ENCODE data around the gene ELOVL5.

DNA sequence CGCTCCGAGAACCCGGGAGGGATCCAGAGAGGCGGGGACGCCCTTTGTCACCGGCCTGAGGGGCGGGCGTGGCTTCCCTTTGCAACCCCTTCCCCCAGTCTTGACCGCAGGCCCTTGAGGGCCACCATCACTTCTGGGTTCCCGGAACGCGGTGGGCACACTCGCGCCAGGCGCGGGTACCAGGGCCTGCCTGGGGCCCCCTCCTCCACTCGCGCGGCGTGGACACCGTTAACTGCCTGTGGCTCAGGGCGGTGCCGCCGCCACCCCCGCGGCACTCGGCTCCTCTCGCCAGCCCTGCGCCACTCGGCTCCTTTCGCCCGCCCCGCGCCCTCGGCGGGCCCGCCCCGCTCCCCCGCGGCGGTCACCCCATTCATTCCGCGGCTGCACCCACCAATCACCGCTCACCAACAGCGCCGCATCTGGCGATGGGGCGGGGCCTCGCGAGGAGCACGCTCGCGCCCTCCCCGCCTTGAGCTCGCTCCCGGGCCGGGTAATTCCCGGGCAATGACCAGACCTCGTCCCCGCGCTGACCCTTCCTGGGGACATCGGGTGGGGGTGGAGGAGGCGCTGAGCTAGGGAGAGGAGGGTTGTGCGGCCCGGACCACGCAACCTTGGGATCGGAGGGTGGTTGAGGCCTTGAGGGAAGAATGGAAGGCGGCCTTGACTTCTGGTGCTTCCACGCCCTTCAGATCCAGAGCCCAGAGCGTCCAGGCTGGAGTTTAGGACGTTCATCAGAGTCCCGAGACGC is 10.5 kb upstream of the ELOVL5 start:
- TF ChIP-seq, protein P1, sequence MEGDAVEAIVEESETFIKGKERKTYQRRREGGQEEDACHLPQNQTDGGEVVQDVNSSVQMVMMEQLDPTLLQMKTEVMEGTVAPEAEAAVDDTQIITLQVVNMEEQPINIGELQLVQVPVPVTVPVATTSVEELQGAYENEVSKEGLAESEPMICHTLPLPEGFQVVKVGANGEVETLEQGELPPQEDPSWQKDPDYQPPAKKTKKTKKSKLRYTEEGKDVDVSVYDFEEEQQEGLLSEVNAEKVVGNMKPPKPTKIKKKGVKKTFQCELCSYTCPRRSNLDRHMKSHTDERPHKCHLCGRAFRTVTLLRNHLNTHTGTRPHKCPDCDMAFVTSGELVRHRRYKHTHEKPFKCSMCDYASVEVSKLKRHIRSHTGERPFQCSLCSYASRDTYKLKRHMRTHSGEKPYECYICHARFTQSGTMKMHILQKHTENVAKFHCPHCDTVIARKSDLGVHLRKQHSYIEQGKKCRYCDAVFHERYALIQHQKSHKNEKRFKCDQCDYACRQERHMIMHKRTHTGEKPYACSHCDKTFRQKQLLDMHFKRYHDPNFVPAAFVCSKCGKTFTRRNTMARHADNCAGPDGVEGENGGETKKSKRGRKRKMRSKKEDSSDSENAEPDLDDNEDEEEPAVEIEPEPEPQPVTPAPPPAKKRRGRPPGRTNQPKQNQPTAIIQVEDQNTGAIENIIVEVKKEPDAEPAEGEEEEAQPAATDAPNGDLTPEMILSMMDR (IDR thresholded peaks at IDR 0.05): peak in 1 of 5 experiments; percentile 30
- TF ChIP-seq POLR2A (IDR thresholded peaks at IDR 0.05) (peak; percentile 49 to 91), EP300 (IDR thresholded peaks at IDR 0.05) (peak; percentile 54 to 99)
